Natural killer cell (primary cell): ENCODE data around the gene ITGB1BP1. TPM values are rescaled to one million over a fixed set of nuclear protein-coding genes. Genes with fewer than 3 reads are reported as not detected.
A peak's percentile ranks its signal among the peaks of the same experiment; 100 is the strongest.

Source experiments
- ATAC-seq, 3 donors: fragments of 150-1000 bp in 2 of 3; fragments of 200-7000 bp in 1 of 3; cut with Tn5 transposase; 1 replicate in 1 of 3; 2 replicates in 2 of 3; pipeline ENCODE4 v1.10.0; 2021; ENCODE audit warnings: mild to moderate bottlenecking in 2 of 3, moderate library complexity in 2 of 3
- DNase-seq, 2 donors: peaks; one replicate each; pipeline versions ENCODE4 v3.0.0 to v3.0.0-alpha.2; 2013 to 2021; ENCODE audit warnings: mixed read lengths in 1 of 2
- H3K27ac ChIP-seq: one replicate; pipeline ENCODE4 v1.5.1; 2013; ENCODE audit warnings: mild to moderate bottlenecking, low read length
- H3K27me3 ChIP-seq: one replicate; pipeline ENCODE4 v1.6.1; 2013; ENCODE audit warnings: low read length; ENCODE audit not compliant: control insufficient read depth, insufficient read depth
- H3K36me3 ChIP-seq: one replicate; pipeline ENCODE4 v1.6.1; 2013; ENCODE audit warnings: low read length; ENCODE audit not compliant: control insufficient read depth, insufficient read depth
- H3K4me1 ChIP-seq: one replicate; pipeline ENCODE4 v1.6.1; 2013; ENCODE audit warnings: low read length; ENCODE audit not compliant: control insufficient read depth, insufficient read depth
- H3K4me3 ChIP-seq: one replicate; pipeline ENCODE4 v1.5.1; 2013; ENCODE audit warnings: low read length
- H3K9me3 ChIP-seq: one replicate; pipeline ENCODE4 v1.6.1; 2013; ENCODE audit warnings: low read length; ENCODE audit not compliant: control insufficient read depth, insufficient read depth
- H3K27ac Mint-ChIP-seq, 2 donors: one replicate each; pipeline ENCODE4 v1.8.0; 2022; ENCODE audit warnings: mild to moderate bottlenecking in 2 of 2, mixed read lengths in 2 of 2, moderate library complexity in 1 of 2
- H3K27me3 Mint-ChIP-seq, 2 donors: one replicate each; pipeline ENCODE4 v1.8.0; 2022; ENCODE audit warnings: low read depth in 2 of 2, mixed read lengths in 2 of 2
- H3K36me3 Mint-ChIP-seq: one replicate; pipeline ENCODE4 v1.8.0; 2022; ENCODE audit warnings: mixed read lengths
- H3K4me1 Mint-ChIP-seq, 2 donors: one replicate each; pipeline ENCODE4 v1.8.0; 2022; ENCODE audit warnings: mixed read lengths in 2 of 2
- H3K4me3 Mint-ChIP-seq: one replicate; pipeline ENCODE4 v1.8.0; 2022; ENCODE audit warnings: mild to moderate bottlenecking, moderate library complexity, mixed read lengths
- H3K9me3 Mint-ChIP-seq, 2 donors: one replicate each; pipeline ENCODE4 v1.8.0; 2022; ENCODE audit warnings: mixed read lengths in 2 of 2
- CTCF ChIP-seq: fragments of 200-600 bp; IDR thresholded peaks from one replicate; pipeline ENCODE4 v1.8.0; 2022; ENCODE audit warnings: antibody characterized with exemption
- WGBS: methylation state at CpG from one replicate; pipeline ENCODE4 v1.1.7; 2013; ENCODE audit warnings: missing lambda C conversion rate; ENCODE audit not compliant: insufficient coverage; 5-methylcytosine and 5-hydroxymethylcytosine counted together
- intact Hi-C: fragments of 100-400 bp; cut with micrococcal nuclease; formaldehyde crosslinking; loops from one replicate; pipeline ENCODE4 v1.14.2; 2022
- total RNA-seq, 4 donors: library from RNA; stranded (reverse); fragments of 120-200 nt in 1 of 4; gene quantifications; one replicate each; pipeline versions ENCODE4 v1.2.3 to v1.2.4, GENCODE V29; 2013 to 2022

Gene ITGB1BP1
- total RNA-seq, 3 donors from 2014 or later (not counting 1 experiment from before 2014, with no cell fraction given): 66.9 to 114 (median 91.7) TPM

- no peak overlapping the region for H3K27ac Mint-ChIP-seq
- Histone ChIP-seq H3K4me3 (peak overlapping the region; percentile 86), H3K36me3 (no peaks in the 10 kb centered on the region), H3K27ac (peak overlapping the region; percentile 84), H3K9me3 (no peaks in the 10 kb centered on the region), H3K27me3 (no peaks in the 10 kb centered on the region), H3K4me1 (peaks cover 25% of the 10 kb centered on the region)
- no peaks in the 10 kb centered on the region for H3K9me3 Mint-ChIP-seq
- TF ChIP-seq CTCF: no peak
- H3K4me3 Mint-ChIP-seq: no peak overlapping the region
- WGBS: 0% methylated on average over 21 of the region's 21 CpGs
- H3K36me3 Mint-ChIP-seq: no peaks in the 10 kb centered on the region
- intact Hi-C loops: loop anchor here (10.0 kb wide), 2 partner anchors 51 to 131 kb away; partner anchors contain the start of genes ADAM17 and IAH1
- ATAC-seq (peak; percentile 10 to 34 (median 28)), DNase-seq (peak; percentile 24 to 61)
- H3K27me3 Mint-ChIP-seq: no peaks in the 10 kb centered on the region
- H3K4me1 Mint-ChIP-seq: peaks cover 24 to 27% of the 10 kb centered on the region in 2 donors
Observed at GRCh38 chr2:9423922-9424272, 569 bp upstream of the ITGB1BP1 start.

GRCh38 chr2:9422321-9423099 lies 818 bp downstream of the ITGB1BP1 start:
- no peak for TF ChIP-seq CTCF
- ATAC-seq: peak; percentile 4 to 23 (median 16)
- Mint-ChIP-seq H3K4me1 (peaks cover 33 to 36% of the 10 kb centered on the region in 2 donors), H3K27ac (no peak overlapping the region), H3K27me3 (no peaks in the 10 kb centered on the region), H3K36me3 (no peaks in the 10 kb centered on the region), H3K9me3 (no peaks in the 10 kb centered on the region), H3K4me3 (no peak overlapping the region)
- DNase-seq: peak in 1 of 2 donors; percentile 67
- Histone ChIP-seq H3K4me1 (peaks cover 28% of the 10 kb centered on the region), H3K4me3 (peak overlapping the region; percentile 86), H3K27me3 (no peaks in the 10 kb centered on the region), H3K36me3 (peaks cover 6% of the 10 kb centered on the region), H3K9me3 (no peaks in the 10 kb centered on the region), H3K27ac (peak overlapping the region; percentile 84)
- 14% methylated on average over 42 of the region's 42 CpGs for WGBS
- intact Hi-C loops: loop anchor here (10.0 kb wide), 2 partner anchors 52 to 132 kb away; partner anchors contain the start of genes ADAM17 and IAH1

- Mint-ChIP-seq H3K4me3 (peak overlapping the region; percentile 43), H3K36me3 (no peaks in the 10 kb centered on the region), H3K4me1 (peaks cover 52 to 56% of the 10 kb centered on the region in 2 donors), H3K9me3 (no peaks in the 10 kb centered on the region), H3K27ac (peak overlapping the region in 1 of 2 donors; percentile 20), H3K27me3 (no peaks in the 10 kb centered on the region)
- peaks cover 6% of the 10 kb centered on the region for H3K36me3 ChIP-seq
- peaks cover 37% of the 10 kb centered on the region for H3K4me1 ChIP-seq
- TF ChIP-seq CTCF: no peak
- H3K27me3 ChIP-seq: no peaks in the 10 kb centered on the region
- H3K9me3 ChIP-seq: no peaks in the 10 kb centered on the region
- no peak for ATAC-seq
- no peak for DNase-seq
- intact Hi-C loops: loop anchor here (10.0 kb wide), 2 partner anchors 54 to 134 kb away; partner anchors contain the start of genes ADAM17 and IAH1
- 97% methylated on average over 10 of the region's 10 CpGs for WGBS
- H3K4me3 ChIP-seq: no peak overlapping the region
- H3K27ac ChIP-seq: no peak overlapping the region
Observed at GRCh38 chr2:9420495-9420894, 2.8 kb downstream of the ITGB1BP1 start.
